Measurements from ENCODE around the gene KIRREL1.
A peak's percentile ranks its signal among the peaks of the same experiment; 100 is the strongest.

The KIRREL1 gene

DNA sequence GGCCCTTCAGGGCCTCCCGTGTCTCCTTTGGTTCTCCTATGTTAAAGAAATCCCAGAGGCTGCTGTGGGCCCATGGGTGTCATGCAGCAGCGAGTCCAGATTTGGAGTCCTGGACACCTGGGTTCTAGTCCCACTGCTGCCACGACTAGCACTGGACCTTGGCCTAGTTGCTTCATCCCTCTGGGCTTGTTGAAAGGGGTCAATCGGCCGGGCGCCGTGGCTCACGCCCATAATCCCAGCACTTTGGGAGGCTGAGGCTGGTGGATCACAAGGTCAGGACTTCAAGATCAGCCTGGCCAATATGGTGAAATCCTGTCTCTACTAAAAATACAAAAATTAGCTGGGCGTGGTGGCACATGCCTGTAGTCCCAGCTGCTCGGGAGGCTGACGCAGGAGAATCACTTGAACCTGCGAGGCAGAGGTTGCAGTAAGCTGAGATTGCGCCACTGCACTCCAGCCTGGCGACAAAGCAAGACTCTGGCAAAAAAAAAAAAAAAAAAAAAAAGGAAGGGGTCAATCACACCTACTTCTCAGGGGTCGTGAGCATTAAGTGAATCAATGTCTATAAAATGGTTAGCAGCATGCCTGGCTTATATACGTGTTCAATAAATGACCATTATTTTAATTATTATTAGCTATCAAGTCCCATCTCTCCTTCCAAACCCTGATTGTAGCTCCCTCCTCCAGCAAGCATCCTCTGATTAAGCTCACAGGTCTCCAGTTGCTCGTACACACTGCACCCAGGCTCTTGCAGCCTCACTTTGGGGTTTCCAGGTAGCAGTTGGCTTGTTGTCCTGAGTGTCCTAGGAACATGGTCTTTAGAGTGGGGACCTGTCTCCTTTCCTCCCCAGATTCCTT lies 43.8 kb downstream of the KIRREL1 start:
- TF ChIP-seq CTCF (IDR thresholded peaks at IDR 0.05; ENCODE audit: low read depth, low read length) = no peak
- no peak for DNase-seq (ENCODE audit: extremely low read depth, low read depth)

GRCh38 chr1:158037866-158038359 lies 44.5 kb downstream of the KIRREL1 start:
- TF ChIP-seq CTCF (IDR thresholded peaks at IDR 0.05; ENCODE audit: low read depth, low read length) = no peak
- DNase-seq (ENCODE audit: extremely low read depth, low read depth) = peak; percentile 39

- TF ChIP-seq CTCF (IDR thresholded peaks at IDR 0.05; ENCODE audit: low read depth, low read length) = no peak
- DNase-seq (ENCODE audit: extremely low read depth, low read depth) = no peak
Measured at GRCh38 chr1:158038793-158039192, 45.3 kb downstream of the KIRREL1 start.

DNA sequence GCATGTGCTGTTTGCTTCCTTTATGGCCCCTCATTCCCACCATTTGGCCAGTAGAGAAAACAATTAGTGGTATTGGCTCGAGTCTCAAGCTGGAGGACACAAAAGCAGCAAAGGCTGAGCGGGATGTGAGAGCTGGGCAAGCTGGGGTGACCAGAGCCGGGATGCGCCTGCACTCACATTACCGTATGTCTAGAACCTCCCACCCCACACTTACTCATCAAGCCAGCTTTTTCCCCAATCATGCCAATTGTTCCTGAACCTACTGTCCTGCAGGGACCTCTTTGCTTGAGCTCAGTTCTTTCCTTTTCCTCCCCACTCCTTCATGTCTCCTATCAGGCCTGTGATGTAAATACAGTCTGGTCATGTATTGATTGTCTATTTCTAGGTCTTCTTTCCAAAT lies 45.9 kb downstream of the KIRREL1 start:
- no peak for TF ChIP-seq CTCF (IDR thresholded peaks at IDR 0.05; ENCODE audit: low read depth, low read length)
- DNase-seq (ENCODE audit: extremely low read depth, low read depth) = no peak

DNA sequence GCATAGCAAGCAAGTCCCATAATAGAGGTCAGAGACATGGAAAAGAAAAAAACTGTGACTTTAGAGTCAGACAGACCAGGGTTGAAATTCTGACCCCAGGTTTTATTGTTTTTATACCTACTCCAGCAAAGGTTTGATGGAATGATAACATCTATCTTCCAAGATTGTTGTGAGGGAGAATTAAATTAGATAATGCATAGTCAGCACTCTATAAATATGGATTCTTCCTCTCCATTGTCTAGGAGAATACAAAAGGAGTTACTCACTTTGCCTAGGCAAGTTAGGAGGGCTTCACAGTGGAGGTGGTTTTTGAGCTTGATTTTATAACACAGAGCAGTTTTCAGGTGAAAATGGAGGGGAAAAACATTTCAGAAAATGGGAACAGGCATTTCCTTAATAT lies 46.9 kb downstream of the KIRREL1 start:
- no peak for TF ChIP-seq CTCF (IDR thresholded peaks at IDR 0.05; ENCODE audit: low read depth, low read length)
- no peak for DNase-seq (ENCODE audit: extremely low read depth, low read depth)

GRCh38 chr1:158043232-158043631 lies 49.8 kb downstream of the KIRREL1 start:
- no peak for TF ChIP-seq CTCF (IDR thresholded peaks at IDR 0.05; ENCODE audit: low read depth, low read length)

GRCh38 chr1:158045639-158046038 lies 52.2 kb downstream of the KIRREL1 start:
- DNase-seq (ENCODE audit: extremely low read depth, low read depth) = no peak
- TF ChIP-seq CTCF (IDR thresholded peaks at IDR 0.05; ENCODE audit: low read depth, low read length) = no peak

More at GRCh38 chr1:158043232-158043631, 49.8 kb downstream of the KIRREL1 start:
- DNase-seq (ENCODE audit: extremely low read depth, low read depth) = no peak

Data from AG09319 (cell line).